ENCODE results near the gene SULT2B1. TPM values are rescaled to one million over a fixed set of nuclear protein-coding genes. Genes with fewer than 3 reads are reported as not detected.

The SULT2B1 gene
- total and polyA plus RNA-seq, 2 of the 4 experiments (the other 2 are of a cell fraction) = 0.09 TPM; not detected in 1

DNA sequence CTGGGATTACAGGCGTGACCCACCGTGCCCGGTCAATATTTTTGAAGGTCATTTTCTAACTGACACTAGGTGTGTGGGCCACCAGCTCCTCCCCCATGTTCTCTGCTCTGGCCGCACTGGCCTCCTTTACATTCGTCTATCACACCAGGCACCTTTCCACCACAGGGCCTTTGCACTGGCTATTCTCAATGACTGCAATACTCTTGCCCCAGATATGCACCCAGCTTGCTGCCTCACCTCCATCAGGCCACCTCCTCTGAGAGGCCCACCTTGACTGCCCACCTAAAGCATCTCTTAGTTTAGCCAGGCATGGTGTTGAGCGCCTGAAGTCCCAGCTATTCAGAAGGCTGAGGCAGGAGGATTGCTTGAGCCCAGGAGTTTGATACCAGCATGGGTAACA is 10.2 kb upstream of the SULT2B1 start:
- no peak overlapping the region for H2BK20ac ChIP-seq (ENCODE audit: low read depth, low read length)
- CTCF ChIA-PET = no interaction called here

More for the DNA sequence above, 10.2 kb upstream of the SULT2B1 start:
- Histone ChIP-seq H4K5ac (ENCODE audit: low read depth, low read length) (no peak overlapping the region), H3K4ac (ENCODE audit: low read depth, low read length) (no peak overlapping the region), H3K23ac (ENCODE audit: low read depth, low read length) (no peak overlapping the region), H3K79me1 (ENCODE audit: low read depth in 1 of 2, low read length in 2 of 2) (no peaks in the 10 kb centered on the region), H4K20me1 (ENCODE audit: insufficient read depth, low read length) (no peaks in the 10 kb centered on the region), H2AK5ac (ENCODE audit: low read depth, low read length) (no peak overlapping the region), H3K9me1 (ENCODE audit: insufficient read depth, low read length) (no peaks in the 10 kb centered on the region), H3K4me2 (ENCODE audit: low read depth, low read length) (no peak overlapping the region), H3K9ac (ENCODE audit: low read depth, low read length) (no peak overlapping the region), H2AK9ac (replicated peaks; ENCODE audit: low read depth, low read length, poor library complexity) (no peak overlapping the region), H2BK120ac (ENCODE audit: low read depth, low read length) (no peak overlapping the region), H2BK5ac (ENCODE audit: low read depth, low read length, poor library complexity, severe bottlenecking) (no peak overlapping the region), H3K27me3 (ENCODE audit: control insufficient read depth, insufficient read depth, low read length) (peaks cover 3% of the 10 kb centered on the region; the same call in 1 of the 2 replicates), H2BK15ac (ENCODE audit: low read depth, low read length) (no peak overlapping the region), H3K36me3 (ENCODE audit: control insufficient read depth, insufficient read depth, low read length) (no peaks in the 10 kb centered on the region), H3K56ac (ENCODE audit: extremely low read depth, insufficient read depth, low read length) (no peak overlapping the region), H3K9me3 (ENCODE audit: control insufficient read depth, insufficient read depth, low read length) (no peaks in the 10 kb centered on the region), H4K91ac (ENCODE audit: insufficient read depth, low read depth, low read length) (no peak overlapping the region), H3K14ac (replicated peaks; ENCODE audit: low read depth, low read length) (no peak overlapping the region), H3K27ac (ENCODE audit: insufficient read depth, low read length) (no peak overlapping the region), H4K8ac (ENCODE audit: low read depth in 2 of 2, low read length in 2 of 2) (no peak overlapping the region), H3K18ac (ENCODE audit: low read depth, low read length) (no peak overlapping the region), H3K4me1 (ENCODE audit: control insufficient read depth, insufficient read depth, low read length) (peaks cover 3% of the 10 kb centered on the region), H3K4me3 (ENCODE audit: insufficient read depth, low read depth, low read length) (no peak overlapping the region), H2AFZ (replicated peaks; ENCODE audit: low read length, poor library complexity) (no peak overlapping the region)
- dilution Hi-C loops (cut with HindIII; ENCODE audit: low sequenced_read_pairs, unreplicated experiment) = no loop called here
- intact Hi-C loops (cut with micrococcal nuclease) = no loop called here
- BruUV-seq (replicated peaks) = no TSS peak
- TF ChIP-seq FOS (IDR thresholded peaks at IDR 0.05; ENCODE audit: low read depth, low read length) = no peak
- TF ChIP-seq MAFK (IDR thresholded peaks at IDR 0.05; ENCODE audit: low read depth, low read length) = no peak
- POLR2A ChIA-PET (ENCODE audit: unreplicated experiment) = no interaction called here
- no peak for DNase-seq
- in situ Hi-C loops (cut with MboI; ENCODE audit: low sequenced_read_pairs) = no loop called here
- 88% methylated on average over 5 of the region's 6 CpGs; no CpG with 5 or more reads in 1 of the 2 experiments for WGBS, 2 experiments (ENCODE audit: extremely low coverage in 2 of 2, insufficient read length in 1 of 2)
- no peak for ATAC-seq (ENCODE audit: low read depth)
